Stimulated activated CD4-positive, alpha-beta T cell treated with anti-CD3 and anti-CD28 coated beads, TNF-alpha, amount 100 ng/mL, for 48 hours (primary cell): ENCODE results near the gene UCP2.

ENCODE experiments used
- DNase-seq, 3 donors: peaks; one replicate each; pipeline ENCODE4 v3.0.0-alpha.2; 2020; ENCODE audit warnings: low read depth in 3 of 3

The UCP2 gene

GRCh38 chr11:73982595-73982989 lies at the start of gene UCP2:
Gene UCP2 (minus strand): TSS chr11:73982843. CDS start chr11:73978378, 4,465 bp downstream.
- DNase-seq = peak; percentile 77 to 84 (median 78)

- DNase-seq = no peak
Measured at GRCh38 chr11:74030723-74031676, 48.4 kb upstream of the UCP2 start.

GRCh38 chr11:74025467-74026166 lies 43.0 kb upstream of the UCP2 start:
- no peak for DNase-seq

- DNase-seq = peak in 2 of 3 donors; percentile 26 to 50
Measured at GRCh38 chr11:74024261-74025029, 41.8 kb upstream of the UCP2 start.

- DNase-seq = no peak
Measured at GRCh38 chr11:74023276-74023675, 40.6 kb upstream of the UCP2 start.

GRCh38 chr11:74022546-74022945 lies 39.9 kb upstream of the UCP2 start:
- no peak for DNase-seq

- DNase-seq = no peak
Measured at GRCh38 chr11:74021998-74022397, 39.4 kb upstream of the UCP2 start.

- no peak for DNase-seq
Measured at GRCh38 chr11:74020539-74020938, 37.9 kb upstream of the UCP2 start.

GRCh38 chr11:74019860-74020259 lies 37.2 kb upstream of the UCP2 start:
- peak; percentile 63 to 76 (median 67) for DNase-seq

GRCh38 chr11:74019104-74019738 lies 36.6 kb upstream of the UCP2 start:
- DNase-seq = no peak

- no peak for DNase-seq
Measured at GRCh38 chr11:74018331-74019005, 35.8 kb upstream of the UCP2 start.

- DNase-seq = no peak
Measured at GRCh38 chr11:74017631-74018030, 35.0 kb upstream of the UCP2 start.

GRCh38 chr11:74015919-74016684 lies 33.5 kb upstream of the UCP2 start:
- no peak for DNase-seq

- no peak for DNase-seq
Measured at GRCh38 chr11:74014880-74015279, 32.2 kb upstream of the UCP2 start.

- no peak for DNase-seq
Measured at GRCh38 chr11:74013141-74013540, 30.5 kb upstream of the UCP2 start.

- no peak for DNase-seq
Measured at GRCh38 chr11:74012074-74012809, 29.6 kb upstream of the UCP2 start.

GRCh38 chr11:74011360-74012073 lies 28.9 kb upstream of the UCP2 start:
- peak; percentile 37 to 61 (median 43) for DNase-seq
